Cardiac septum (tissue), 1 donor: ENCODE results near the gene BEAN1. TPM values are rescaled to one million over a fixed set of nuclear protein-coding genes. Genes with fewer than 3 reads are reported as not detected.
"Not testable (repeated sequence)": the region's sequence is repeated elsewhere in the genome, so short reads cannot be mapped to it uniquely, and the experiment has no call there.

Source experiments
- DNase-seq: peaks from one replicate; pipeline ENCODE4 v3.0.0-alpha.2; 2020; ENCODE audit warnings: low spot score
- intact Hi-C: fragments of 100-400 bp; cut with DNase I; formaldehyde crosslinking; loops from one replicate; pipeline ENCODE4 v1.14.0; 2022
- total RNA-seq: library from RNA; stranded (reverse); fragmentation: NEBNext Ultra II Directional; extraction: Animal tissue kit (Norgen Biotek cat#: 25700); gene quantifications from one replicate; pipeline ENCODE4 v1.2.1, GENCODE V29; 2021
- donor health status: DM: no; HTN: no; CAD: no.

Gene BEAN1
- total RNA-seq, 1 donor from 2014 or later = 2.8 TPM

GRCh38 chr16:66490774-66491715 lies 64.0 kb downstream of the BEAN1 start:
- intact Hi-C loops = no loop called here
- DNase-seq = peak; percentile 62

- intact Hi-C loops = no loop called here
- DNase-seq = peak; percentile 50
Observed at GRCh38 chr16:66491716-66492064, 64.6 kb downstream of the BEAN1 start.

- DNase-seq = peak; percentile 49
- intact Hi-C loops = no loop called here
Observed at GRCh38 chr16:66493490-66494401, 66.7 kb downstream of the BEAN1 start.

- intact Hi-C loops = no loop called here
- DNase-seq = no peak
Observed at GRCh38 chr16:66494916-66495315, 67.8 kb downstream of the BEAN1 start.

- intact Hi-C loops = no loop called here
- no peak for DNase-seq
Observed at GRCh38 chr16:66495440-66495839, 68.3 kb downstream of the BEAN1 start.

GRCh38 chr16:66496226-66496625 lies 69.1 kb downstream of the BEAN1 start:
- intact Hi-C loops, DNase-seq: not testable (repeated sequence)

GRCh38 chr16:66497921-66498320 lies 70.8 kb downstream of the BEAN1 start:
- intact Hi-C loops, DNase-seq: not testable (repeated sequence)

- DNase-seq, intact Hi-C loops: not testable (repeated sequence)
Observed at GRCh38 chr16:66501563-66501962, 74.5 kb downstream of the BEAN1 start.

- DNase-seq = peak; percentile 75
- intact Hi-C loops = no loop called here
Observed at GRCh38 chr16:66502020-66502913, 75.2 kb downstream of the BEAN1 start.

- peak; percentile 74 for DNase-seq
- intact Hi-C loops = no loop called here
Observed at GRCh38 chr16:66503030-66503429, 75.9 kb downstream of the BEAN1 start.

- intact Hi-C loops = no loop called here
- no peak for DNase-seq
Observed at GRCh38 chr16:66503612-66504011, 76.5 kb downstream of the BEAN1 start.

- intact Hi-C loops = no loop called here
- no peak for DNase-seq
Observed at GRCh38 chr16:66507731-66508239, 80.7 kb downstream of the BEAN1 start.

- no peak for DNase-seq
- intact Hi-C loops = no loop called here
Observed at GRCh38 chr16:66508248-66508913, 81.3 kb downstream of the BEAN1 start.

GRCh38 chr16:66508914-66509496 lies 81.9 kb downstream of the BEAN1 start:
- no peak for DNase-seq
- intact Hi-C loops = no loop called here

- DNase-seq = no peak
- intact Hi-C loops = no loop called here
Observed at GRCh38 chr16:66509576-66509975, 82.5 kb downstream of the BEAN1 start.

- intact Hi-C loops = loop anchor here (5.0 kb wide), 1 partner anchor 103 kb away; no protein-coding TSS in a partner anchor
- DNase-seq = no peak
Observed at GRCh38 chr16:66510298-66510697, 83.2 kb downstream of the BEAN1 start.

GRCh38 chr16:66510711-66511601 lies 83.9 kb downstream of the BEAN1 start:
- intact Hi-C loops = loop anchor here (5.0 kb wide), 1 partner anchor 104 kb away; no protein-coding TSS in a partner anchor

More at GRCh38 chr16:66510711-66511601, 83.9 kb downstream of the BEAN1 start:
- no peak for DNase-seq
